GM19238 (cell line): ENCODE data around the gene DNAJB6.
"Not testable (repeated sequence)": the region's sequence is repeated elsewhere in the genome, so short reads cannot be mapped to it uniquely, and the experiment has no call there.

Experiments used
- DNase-seq: peaks from one replicate; pipeline ENCODE4 v3.0.0; 2011; ENCODE audit warnings: low spot score; ENCODE audit not compliant: insufficient read length

DNAJB6 gene

GRCh38 chr7:157323401-157323800 lies 13.4 kb upstream of the DNAJB6 start:
- DNase-seq = no peak

- no peak for DNase-seq
Measured at GRCh38 chr7:157329447-157329846, 7.4 kb upstream of the DNAJB6 start.

- DNase-seq = not testable (repeated sequence)
Measured at GRCh38 chr7:157330567-157330966, 6.2 kb upstream of the DNAJB6 start.

GRCh38 chr7:157331049-157331448 lies 5.8 kb upstream of the DNAJB6 start:
- not testable (repeated sequence) for DNase-seq

- DNase-seq = no peak
Measured at GRCh38 chr7:157335236-157335635, 1.6 kb upstream of the DNAJB6 start.

GRCh38 chr7:157335991-157336382 lies 817 bp upstream of the DNAJB6 start:
- no peak for DNase-seq

- peak; percentile 76 for DNase-seq
Measured at GRCh38 chr7:157337316-157338149, 729 bp downstream of the DNAJB6 start.

GRCh38 chr7:157339777-157340677 lies 3.2 kb downstream of the DNAJB6 start:
- DNase-seq = peak; percentile 50

GRCh38 chr7:157347217-157347904 lies 10.6 kb downstream of the DNAJB6 start:
- DNase-seq = no peak

- no peak for DNase-seq
Measured at GRCh38 chr7:157348548-157348947, 11.7 kb downstream of the DNAJB6 start.

GRCh38 chr7:157352516-157352915 lies 15.7 kb downstream of the DNAJB6 start:
- DNase-seq = no peak

GRCh38 chr7:157355784-157356511 lies 19.1 kb downstream of the DNAJB6 start:
- no peak for DNase-seq

- peak; percentile 41 for DNase-seq
Measured at GRCh38 chr7:157357129-157358040, 20.6 kb downstream of the DNAJB6 start.

GRCh38 chr7:157358041-157358752 lies 21.4 kb downstream of the DNAJB6 start:
- no peak for DNase-seq

GRCh38 chr7:157358753-157359096 lies 21.9 kb downstream of the DNAJB6 start:
- DNase-seq = no peak

- no peak for DNase-seq
Measured at GRCh38 chr7:157359581-157359980, 22.8 kb downstream of the DNAJB6 start.

- no peak for DNase-seq
Measured at GRCh38 chr7:157360483-157361025, 23.8 kb downstream of the DNAJB6 start.

- DNase-seq = no peak
Measured at GRCh38 chr7:157361537-157361936, 24.7 kb downstream of the DNAJB6 start.

- DNase-seq = no peak
Measured at GRCh38 chr7:157362729-157363128, 25.9 kb downstream of the DNAJB6 start.
